AG09309 (cell line): ENCODE data around the gene CGN.

Experiments
- DNase-seq: peaks from one replicate; pipeline ENCODE4 v3.0.0-alpha.2; 2010; ENCODE audit warnings: low read depth
- H3K4me3 ChIP-seq: 2 replicates; pipeline ENCODE4 v1.5.1; 2011; ENCODE audit warnings: mild to moderate bottlenecking, low read depth, low read length, moderate library complexity; ENCODE audit not compliant: control insufficient read depth
- CTCF ChIP-seq: IDR thresholded peaks from 2 replicates; pipeline ENCODE4 v1.5.1; 2011; ENCODE audit warnings: mild to moderate bottlenecking, low read depth, low read length, inconsistent platforms; ENCODE audit not compliant: insufficient read depth, control insufficient read depth; ENCODE audit errors: missing control alignments

Gene CGN

DNA sequence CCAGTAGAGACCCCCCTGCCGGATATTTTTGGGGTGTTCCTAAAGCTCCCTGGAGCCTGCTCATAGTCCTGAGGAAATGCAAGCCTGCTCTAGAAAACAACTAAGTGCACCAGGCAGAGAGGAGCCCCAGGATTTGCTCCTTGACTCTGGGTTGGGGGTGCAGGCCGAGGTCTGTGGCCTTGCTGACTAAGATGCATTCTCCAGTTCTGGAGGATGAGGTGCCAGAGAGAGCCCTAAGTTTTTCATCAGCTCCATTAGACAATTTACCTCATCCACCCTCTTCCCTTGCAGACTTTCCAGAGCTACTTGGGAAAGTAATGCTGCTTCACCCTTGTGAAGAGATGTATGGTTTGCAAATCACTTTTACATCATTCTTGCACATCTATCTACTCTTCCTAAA is 38.0 kb downstream of the CGN start:
- no peak overlapping the region for H3K4me3 ChIP-seq
- TF ChIP-seq CTCF, result no peak

GRCh38 chr1:151553659-151554058 is 42.5 kb downstream of the CGN start:
- H3K4me3 ChIP-seq, result no peak overlapping the region
- DNase-seq, result no peak
- TF ChIP-seq CTCF, result no peak

More for the DNA sequence above, 38.0 kb downstream of the CGN start:
- DNase-seq, result no peak

DNA sequence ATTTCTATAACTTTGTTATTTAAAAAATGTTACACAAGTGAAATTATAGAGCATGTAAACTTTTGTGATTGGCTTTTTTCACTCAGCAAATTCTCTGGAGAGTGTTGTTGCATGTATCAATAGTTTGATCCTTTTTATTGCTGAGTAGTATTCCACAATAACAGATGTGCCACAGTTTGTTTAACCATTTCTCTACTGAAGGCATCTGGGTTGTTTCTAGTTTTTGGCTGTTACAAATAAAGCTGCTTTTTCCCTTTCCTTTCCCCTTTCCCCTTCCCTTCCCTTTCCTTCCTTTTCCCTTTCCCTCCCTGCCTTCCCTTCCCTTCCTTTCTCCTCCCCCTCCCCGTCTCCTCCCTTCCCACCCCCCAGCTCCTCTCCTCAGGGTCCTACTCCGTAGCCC is 44.9 kb downstream of the CGN start:
- TF ChIP-seq CTCF, result no peak
- H3K4me3 ChIP-seq, result no peak overlapping the region
- DNase-seq, result no peak

GRCh38 chr1:151562661-151563060 is 51.5 kb downstream of the CGN start:
- H3K4me3 ChIP-seq, result no peak overlapping the region
- TF ChIP-seq CTCF, result no peak
- no peak for DNase-seq

- no peak overlapping the region for H3K4me3 ChIP-seq
- no peak for TF ChIP-seq CTCF
- no peak for DNase-seq
Observed at GRCh38 chr1:151563376-151563775, 52.2 kb downstream of the CGN start.

GRCh38 chr1:151565502-151566189 is 54.5 kb downstream of the CGN start:
- no peak for TF ChIP-seq CTCF
- H3K4me3 ChIP-seq, result no peak overlapping the region
- DNase-seq, result no peak

- DNase-seq, result no peak
- no peak overlapping the region for H3K4me3 ChIP-seq
- no peak for TF ChIP-seq CTCF
Observed at GRCh38 chr1:151568626-151569088, 57.5 kb downstream of the CGN start.
